ENCODE results near the gene KIF5C. TPM values are rescaled to one million over a fixed set of nuclear protein-coding genes. Genes with fewer than 3 reads are reported as not detected.

Gene KIF5C
- total RNA-seq, 1 experiment from 2014 or later = 1.6 TPM

GRCh38 chr2:148960483-148960882, 85.5 kb downstream of the KIF5C start:
- ChIA-PET POLR2A (no interaction called here), CTCF (no interaction called here)
- no peaks in the 10 kb centered on the region for H3K36me3 ChIP-seq (ENCODE audit: control insufficient read depth, insufficient read depth, low read length)
- DNase-seq (ENCODE audit: low read depth, low spot score) = no peak
- H3K4me1 ChIP-seq (ENCODE audit: control insufficient read depth, insufficient read depth, low read length) = no peaks in the 10 kb centered on the region
- H3K9me3 ChIP-seq (ENCODE audit: control insufficient read depth, insufficient read depth, low read depth, low read length) = no peaks in the 10 kb centered on the region
- BruUV-seq (replicated peaks) = no TSS peak
- in situ Hi-C loops (cut with HindIII; ENCODE audit: low pct_unique_long_range_greater_than_20kb, low sequenced_read_pairs) = no loop called here
- intact Hi-C loops (cut with micrococcal nuclease; ENCODE audit: unreplicated experiment) = no loop called here
- H3K27ac ChIP-seq (ENCODE audit: low read length) = no peak overlapping the region
- TF ChIP-seq SIN3A (IDR thresholded peaks at IDR 0.05; ENCODE audit: borderline replicate concordance, insufficient read depth, low read depth, low read length) = no peak
- no peak for TF ChIP-seq CTCF (IDR thresholded peaks at IDR 0.05)
- TF ChIP-seq TCF7L2 (IDR thresholded peaks at IDR 0.05; ENCODE audit: low read depth, low read length) = no peak
- no peak for TF ChIP-seq POLR2AphosphoS5 (IDR thresholded peaks at IDR 0.05; ENCODE audit: low read depth, low read length)
- no peak for TF ChIP-seq REST (IDR thresholded peaks at IDR 0.05; ENCODE audit: insufficient read depth in 1 of 2, low read depth in 2 of 2, low read length in 1 of 2)
- no peaks in the 10 kb centered on the region for H3K27me3 ChIP-seq (ENCODE audit: control insufficient read depth, insufficient read depth, low read length)
- ATAC-seq = no peak
- H3K4me3 ChIP-seq (ENCODE audit: low read depth in 2 of 2, low read length in 2 of 2) = no peak overlapping the region

GRCh38 chr2:148963461-148963860, 88.4 kb downstream of the KIF5C start:
- ATAC-seq = no peak
- TF ChIP-seq CTCF (IDR thresholded peaks at IDR 0.05) (no peak), SIN3A (IDR thresholded peaks at IDR 0.05; ENCODE audit: borderline replicate concordance, insufficient read depth, low read depth, low read length) (no peak), TCF7L2 (IDR thresholded peaks at IDR 0.05; ENCODE audit: low read depth, low read length) (no peak), REST (IDR thresholded peaks at IDR 0.05; ENCODE audit: insufficient read depth in 1 of 2, low read depth in 2 of 2, low read length in 1 of 2) (no peak), POLR2AphosphoS5 (IDR thresholded peaks at IDR 0.05; ENCODE audit: low read depth, low read length) (no peak)
- BruUV-seq (replicated peaks) = no TSS peak
- ChIA-PET CTCF (interaction anchor here (0.7 kb wide), 1 partner anchor 13 kb away, joined by 5 read pairs; no protein-coding TSS in a partner anchor), POLR2A (no interaction called here)
- intact Hi-C loops (cut with micrococcal nuclease; ENCODE audit: unreplicated experiment) (no loop called here), in situ Hi-C loops (cut with HindIII; ENCODE audit: low pct_unique_long_range_greater_than_20kb, low sequenced_read_pairs) (no loop called here)
- H3K27me3 ChIP-seq (ENCODE audit: control insufficient read depth, insufficient read depth, low read length) = no peaks in the 10 kb centered on the region
- no peaks in the 10 kb centered on the region for H3K4me1 ChIP-seq (ENCODE audit: control insufficient read depth, insufficient read depth, low read length)
- no peaks in the 10 kb centered on the region for H3K36me3 ChIP-seq (ENCODE audit: control insufficient read depth, insufficient read depth, low read length)
- H3K4me3 ChIP-seq (ENCODE audit: low read depth in 2 of 2, low read length in 2 of 2) = no peak overlapping the region
- no peak overlapping the region for H3K27ac ChIP-seq (ENCODE audit: low read length)
- no peaks in the 10 kb centered on the region for H3K9me3 ChIP-seq (ENCODE audit: control insufficient read depth, insufficient read depth, low read depth, low read length)
- DNase-seq (ENCODE audit: low read depth, low spot score) = no peak

Data from Panc1 (cell line).